Medulla oblongata (tissue), 1 donor: ENCODE results near the gene TP53AIP1.

Source experiments
- DNase-seq: peaks from one replicate; pipeline ENCODE4 v3.0.0-alpha.2; 2015; ENCODE audit errors: extremely low spot score

The TP53AIP1 gene

DNA sequence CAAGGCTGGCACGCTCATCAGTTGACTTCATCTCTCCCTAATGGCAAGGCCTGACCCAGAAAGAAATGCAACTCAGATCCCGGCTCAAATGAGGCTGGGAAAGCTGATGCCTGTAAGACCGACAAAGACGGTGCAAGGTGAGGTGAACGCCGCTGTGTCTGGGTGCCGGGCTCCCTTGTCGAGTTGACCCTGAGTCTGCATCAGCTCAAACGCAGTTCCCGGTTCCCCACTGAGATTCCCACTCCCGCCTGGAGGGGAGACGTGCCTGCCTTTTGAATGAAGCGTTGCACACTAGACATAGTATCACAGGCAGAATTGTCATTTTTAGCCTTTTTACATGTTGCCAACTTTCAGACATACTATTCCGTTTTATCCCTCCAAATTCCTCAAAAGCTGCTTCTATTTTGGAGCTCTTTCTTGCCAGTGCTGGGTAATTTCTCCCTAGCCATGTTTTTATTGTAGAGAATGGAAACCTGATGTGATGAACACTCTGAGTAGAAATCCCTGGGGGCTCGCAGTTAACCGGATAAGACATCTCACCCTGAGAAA lies 831 bp upstream of the TP53AIP1 start:
- no peak for DNase-seq

DNA sequence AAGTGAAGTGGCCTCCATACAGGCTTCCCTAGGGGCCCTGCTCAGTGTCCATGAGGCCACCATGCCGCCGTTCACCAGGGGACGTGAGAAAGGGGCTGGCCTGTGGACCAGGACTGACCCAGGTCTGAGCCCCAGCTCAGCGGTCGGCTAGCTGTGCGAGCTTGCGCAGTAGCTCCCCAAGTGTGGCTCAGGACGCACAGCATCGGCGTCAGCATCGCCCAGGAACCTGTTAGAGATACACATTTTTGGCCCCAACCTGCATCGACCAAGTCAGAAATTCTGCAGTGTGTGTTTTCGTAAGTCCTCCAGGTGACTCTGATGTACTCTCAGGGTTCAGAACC lies 429 bp downstream of the TP53AIP1 start:
- DNase-seq, result no peak

- DNase-seq, result no peak
Observed at GRCh38 chr11:128941573-128942271, 949 bp downstream of the TP53AIP1 start.

- DNase-seq, result no peak
Observed at GRCh38 chr11:128941110-128941509, 1.6 kb downstream of the TP53AIP1 start.

DNA sequence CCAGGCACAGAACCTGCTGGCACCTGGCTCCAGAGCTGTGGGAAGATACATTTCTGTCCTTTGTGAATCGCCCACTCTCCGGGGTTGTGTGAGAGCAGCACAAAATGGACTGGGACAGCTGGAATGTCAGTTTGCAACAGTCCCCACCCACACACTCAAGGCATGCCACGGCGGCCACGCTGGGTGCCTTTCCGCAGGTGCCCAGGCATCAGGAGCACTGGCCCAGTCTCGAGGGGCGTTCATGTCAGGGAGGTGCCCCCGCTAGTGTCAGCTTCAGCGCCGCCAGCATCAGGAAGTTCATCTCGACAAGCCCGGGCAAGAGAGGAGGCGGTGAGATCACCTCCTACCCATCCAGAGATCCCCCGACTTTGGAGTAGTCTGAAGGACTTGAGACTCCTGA lies 2.1 kb downstream of the TP53AIP1 start:
- DNase-seq, result no peak

DNA sequence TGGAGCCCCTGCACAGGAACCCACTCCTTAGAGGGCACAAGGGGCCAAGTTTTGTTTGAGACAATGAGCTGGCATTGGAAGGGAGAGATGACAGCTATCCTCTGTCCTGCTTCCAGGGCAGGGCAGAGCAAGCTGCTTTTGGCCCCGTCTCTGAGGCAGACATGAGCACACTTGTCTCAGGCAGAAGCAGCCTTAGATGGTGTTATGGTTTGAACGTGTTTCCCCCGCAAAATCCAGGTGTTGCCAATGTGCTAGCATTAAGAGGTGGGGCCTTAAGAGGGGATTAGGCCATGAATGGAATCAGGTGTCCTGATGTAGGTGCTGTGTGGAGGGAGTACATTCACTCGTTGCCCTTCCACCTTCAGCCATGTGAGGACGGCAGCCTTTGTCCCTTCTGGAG lies 2.5 kb downstream of the TP53AIP1 start:
- DNase-seq, result no peak

GRCh38 chr11:128939591-128939990 lies 3.1 kb downstream of the TP53AIP1 start:
- DNase-seq, result no peak

DNA sequence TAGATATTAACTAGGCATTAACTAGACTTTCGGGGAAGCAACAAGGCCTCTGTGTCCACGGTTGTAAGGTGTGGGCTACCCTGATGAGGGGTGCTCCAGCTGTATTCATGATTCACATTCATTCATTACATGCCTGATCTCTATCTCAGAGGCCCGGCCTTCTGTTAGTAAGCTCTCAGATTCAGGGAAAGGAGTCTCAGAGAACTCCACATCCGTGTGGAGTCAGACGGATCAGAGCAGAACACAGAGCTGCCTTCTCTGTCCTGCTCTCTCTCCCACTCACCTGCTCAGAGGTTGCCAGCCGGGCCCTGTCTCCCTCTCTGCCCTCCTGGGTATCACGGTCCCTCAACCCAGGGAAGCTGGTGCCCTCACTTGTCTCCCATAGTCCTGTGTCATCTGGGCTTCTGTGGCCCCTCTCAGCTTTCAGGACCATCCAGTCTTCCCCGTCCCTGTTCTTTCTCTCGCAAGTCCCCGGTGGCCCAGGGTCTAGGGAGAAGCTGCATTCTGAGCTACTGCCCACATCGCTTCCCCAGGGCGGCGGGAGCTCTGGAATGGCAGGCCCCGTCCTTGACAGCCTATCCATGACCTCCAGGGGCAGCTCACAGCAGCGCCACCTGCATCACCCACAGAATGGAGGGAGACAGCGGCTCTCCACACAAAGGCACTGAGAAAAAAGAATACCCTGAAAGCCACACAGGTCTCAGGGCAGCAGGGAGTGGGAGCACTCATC lies 4.3 kb downstream of the TP53AIP1 start:
- DNase-seq, result no peak

DNA sequence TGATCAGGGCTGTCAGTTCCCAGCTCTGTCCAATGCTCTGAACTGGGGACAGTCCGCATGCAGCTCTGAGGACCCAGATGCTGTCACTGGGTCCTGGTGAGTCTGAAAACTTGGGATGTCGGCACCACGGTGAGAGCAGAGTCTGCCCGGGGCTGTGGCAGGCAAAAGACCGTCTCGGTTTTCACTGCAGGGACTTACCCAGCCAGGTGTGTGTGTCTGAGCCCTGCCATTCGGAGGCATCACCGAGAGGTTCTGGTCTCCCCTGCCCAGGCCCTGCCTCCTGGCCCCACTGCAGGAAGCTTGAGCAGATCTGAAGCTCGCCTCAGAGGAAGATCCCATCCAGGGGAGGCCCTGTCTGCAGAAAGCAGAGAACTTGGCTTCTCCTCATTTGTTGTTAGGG lies 5.2 kb downstream of the TP53AIP1 start:
- DNase-seq, result no peak

GRCh38 chr11:128936606-128937251 lies 5.9 kb downstream of the TP53AIP1 start:
- no peak for DNase-seq

DNA sequence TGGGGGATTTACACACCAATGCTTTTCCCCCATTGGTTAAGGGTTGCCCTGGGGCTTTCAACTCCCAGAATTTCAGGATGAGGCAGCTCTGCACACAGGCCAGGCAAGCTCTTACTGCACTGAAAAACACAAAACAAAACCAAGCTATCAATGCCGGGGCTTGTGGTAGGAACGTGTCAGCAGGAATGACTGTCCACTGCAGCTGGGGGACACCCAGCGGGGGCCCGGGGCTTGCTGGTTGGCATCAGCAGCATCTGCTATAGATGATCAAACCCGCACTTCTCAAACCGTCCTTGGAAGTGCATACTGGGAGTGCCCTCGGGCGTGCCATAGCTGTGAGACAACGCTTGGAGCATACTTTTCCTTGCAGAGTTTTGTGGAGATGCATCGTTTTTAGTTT lies 7.7 kb downstream of the TP53AIP1 start:
- DNase-seq, result no peak

- DNase-seq, result no peak
Observed at GRCh38 chr11:128934351-128934750, 8.3 kb downstream of the TP53AIP1 start.

GRCh38 chr11:128933481-128934178 lies 9.0 kb downstream of the TP53AIP1 start:
- DNase-seq, result no peak

DNA sequence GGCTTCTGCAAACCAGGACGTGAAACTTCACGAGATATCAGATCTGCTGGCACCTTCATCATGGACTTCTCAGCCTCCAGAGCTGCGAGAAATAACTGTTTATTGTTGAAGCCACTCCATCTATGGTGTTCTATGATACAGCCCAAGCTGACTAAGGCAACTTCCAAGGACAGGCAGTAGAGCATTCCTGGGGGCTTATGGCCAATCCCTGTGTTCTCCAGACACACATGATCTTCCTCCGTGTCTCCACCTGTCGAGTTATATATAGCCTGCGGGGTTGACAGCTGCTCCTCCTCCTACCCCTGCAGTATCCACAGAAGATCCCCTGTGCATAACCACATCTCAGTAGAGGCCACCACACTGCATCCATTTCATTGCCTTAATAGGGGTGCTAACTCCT lies 11.0 kb downstream of the TP53AIP1 start:
- no peak for DNase-seq

GRCh38 chr11:128931066-128931465 lies 11.6 kb downstream of the TP53AIP1 start:
- no peak for DNase-seq

GRCh38 chr11:128929991-128930390 lies 12.7 kb downstream of the TP53AIP1 start:
- no peak for DNase-seq

DNA sequence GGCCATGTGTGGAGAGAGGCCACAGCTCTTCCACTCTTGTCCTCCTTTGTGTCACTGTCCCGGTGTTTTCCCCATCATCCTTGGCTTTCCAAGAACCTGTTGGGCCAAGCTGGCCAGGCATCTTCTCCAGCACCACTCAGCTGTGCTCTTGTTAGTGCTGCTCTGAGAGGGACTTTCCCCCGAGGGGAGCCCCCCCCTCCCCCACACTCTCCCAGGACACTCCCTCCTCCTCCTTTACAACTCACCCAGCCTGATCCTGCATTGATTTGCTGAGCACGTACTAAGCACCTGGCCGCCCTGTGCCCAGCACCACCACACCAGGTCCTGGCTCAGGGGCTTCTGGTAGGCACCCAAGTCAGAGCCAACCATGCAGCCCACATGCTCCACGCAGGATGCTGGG lies 13.2 kb downstream of the TP53AIP1 start:
- no peak for DNase-seq

- no peak for DNase-seq
Observed at GRCh38 chr11:128928400-128928799, 14.3 kb downstream of the TP53AIP1 start.

- DNase-seq, result no peak
Observed at GRCh38 chr11:128927683-128928336, 14.9 kb downstream of the TP53AIP1 start.

GRCh38 chr11:128927108-128927461 lies 15.6 kb downstream of the TP53AIP1 start:
- DNase-seq, result no peak

GRCh38 chr11:128926437-128927107 lies 16.1 kb downstream of the TP53AIP1 start:
- DNase-seq, result no peak
